Cardiac septum (tissue), 1 donor: ENCODE data around the gene DPYD. TPM values are rescaled to one million over a fixed set of nuclear protein-coding genes. Genes with fewer than 3 reads are reported as not detected.

Experiments used
- DNase-seq: peaks from one replicate; pipeline ENCODE4 v3.0.0-alpha.2; 2020; ENCODE audit warnings: low spot score
- intact Hi-C: fragments of 100-400 bp; cut with DNase I; formaldehyde crosslinking; loops from one replicate; pipeline ENCODE4 v1.14.0; 2022
- total RNA-seq: library from RNA; stranded (reverse); fragmentation: NEBNext Ultra II Directional; extraction: Animal tissue kit (Norgen Biotek cat#: 25700); gene quantifications from one replicate; pipeline ENCODE4 v1.2.1, GENCODE V29; 2021
- donor health status: DM: no; HTN: no; CAD: no.

Gene DPYD
- total RNA-seq, 1 donor from 2014 or later: 7.3 TPM

GRCh38 chr1:97207868-97208267 is 713.0 kb downstream of the DPYD start:
- intact Hi-C loops: no loop called here
- no peak for DNase-seq

GRCh38 chr1:97204468-97204867 is 716.4 kb downstream of the DPYD start:
- intact Hi-C loops: no loop called here

DNA sequence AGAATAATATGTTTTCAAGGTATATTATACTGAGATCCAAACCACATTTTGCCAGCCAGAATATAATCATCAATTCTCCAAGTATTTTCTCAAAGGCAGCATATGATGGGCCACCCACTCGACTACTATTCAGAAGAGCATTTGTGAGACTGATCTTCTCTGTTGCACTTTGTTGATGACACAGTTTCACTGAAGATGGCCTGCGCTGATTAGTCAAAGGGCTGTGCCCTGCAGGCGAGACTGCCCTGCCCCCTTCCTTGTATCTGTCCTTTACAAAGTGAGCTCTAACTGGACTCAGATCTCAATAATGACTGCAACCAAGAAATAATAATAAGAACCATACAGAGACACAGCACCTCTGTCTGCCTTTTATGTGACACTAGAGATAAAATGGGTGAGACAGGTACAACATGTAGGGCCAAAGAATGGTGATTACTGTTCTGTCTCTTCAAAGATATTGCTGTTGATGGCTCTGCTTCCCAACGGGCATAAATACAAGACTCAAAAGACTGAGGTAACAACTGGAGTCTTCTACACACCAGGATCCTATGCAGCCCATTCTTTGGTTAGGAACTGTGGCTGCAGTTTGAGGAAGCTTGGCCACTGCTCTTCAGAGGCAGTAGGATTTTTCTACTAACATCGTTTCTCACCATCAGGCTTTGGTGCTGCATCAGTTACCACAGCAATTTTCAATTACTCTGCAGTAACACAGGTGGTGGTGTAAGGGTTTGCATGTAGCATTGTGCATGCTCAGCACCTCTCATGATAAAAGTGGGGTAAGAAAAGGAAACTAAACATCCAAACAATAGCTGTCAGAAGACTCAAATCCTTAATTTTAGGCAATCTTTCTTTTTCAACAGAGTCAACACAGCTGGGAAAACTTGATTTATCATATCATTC is 718.1 kb downstream of the DPYD start:
- intact Hi-C loops: no loop called here

More at GRCh38 chr1:97204468-97204867, 716.4 kb downstream of the DPYD start:
- no peak for DNase-seq

DNA sequence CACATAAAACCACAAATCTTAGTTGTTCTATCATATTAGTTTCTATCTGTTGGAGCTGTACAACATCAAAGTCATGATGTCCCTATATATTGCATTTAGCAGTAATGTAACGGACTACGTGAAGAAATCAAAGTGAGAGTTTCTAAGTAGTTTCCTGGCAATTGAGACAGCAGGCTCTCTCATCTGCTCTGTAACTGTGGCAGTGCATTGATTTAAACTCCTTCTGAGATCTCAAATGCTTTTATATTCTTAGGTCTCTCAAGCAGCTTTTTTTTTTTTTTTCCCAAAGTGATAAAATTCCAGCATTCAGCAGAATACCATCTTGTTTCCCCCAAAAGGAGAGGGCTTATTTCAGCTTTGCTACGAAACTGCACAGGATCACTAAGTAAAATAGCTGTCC is 719.2 kb downstream of the DPYD start:
- no peak for DNase-seq
- intact Hi-C loops: no loop called here

More for the DNA sequence above, 718.1 kb downstream of the DPYD start:
- no peak for DNase-seq

- no peak for DNase-seq
- intact Hi-C loops: no loop called here
These were observed 720.2 kb downstream of the DPYD start for GRCh38 chr1:97200595-97200994.

GRCh38 chr1:97196825-97197516 is 723.9 kb downstream of the DPYD start:
- intact Hi-C loops: no loop called here
- DNase-seq: no peak

GRCh38 chr1:97192872-97193572 is 727.8 kb downstream of the DPYD start:
- no peak for DNase-seq
- intact Hi-C loops: no loop called here

- intact Hi-C loops: no loop called here
- DNase-seq: no peak
These were observed 730.5 kb downstream of the DPYD start for GRCh38 chr1:97190326-97190725.

GRCh38 chr1:97186381-97186780 is 734.5 kb downstream of the DPYD start:
- intact Hi-C loops: no loop called here
- no peak for DNase-seq

GRCh38 chr1:97174039-97174704 is 746.7 kb downstream of the DPYD start:
- no peak for DNase-seq
- intact Hi-C loops: no loop called here

- intact Hi-C loops: no loop called here
- no peak for DNase-seq
These were observed 750.5 kb downstream of the DPYD start for GRCh38 chr1:97170300-97170699.

- no peak for DNase-seq
- intact Hi-C loops: no loop called here
These were observed 752.8 kb downstream of the DPYD start for GRCh38 chr1:97168056-97168455.

GRCh38 chr1:97167246-97167645 is 753.6 kb downstream of the DPYD start:
- intact Hi-C loops: no loop called here
- DNase-seq: no peak

GRCh38 chr1:97166626-97167025 is 754.2 kb downstream of the DPYD start:
- intact Hi-C loops: no loop called here
- DNase-seq: no peak

- no peak for DNase-seq
- intact Hi-C loops: no loop called here
These were observed 756.6 kb downstream of the DPYD start for GRCh38 chr1:97164276-97164639.

- intact Hi-C loops: no loop called here
- no peak for DNase-seq
These were observed 757.1 kb downstream of the DPYD start for GRCh38 chr1:97163591-97164275.

- intact Hi-C loops: no loop called here
- DNase-seq: no peak
These were observed 760.0 kb downstream of the DPYD start for GRCh38 chr1:97160818-97161217.

DNA sequence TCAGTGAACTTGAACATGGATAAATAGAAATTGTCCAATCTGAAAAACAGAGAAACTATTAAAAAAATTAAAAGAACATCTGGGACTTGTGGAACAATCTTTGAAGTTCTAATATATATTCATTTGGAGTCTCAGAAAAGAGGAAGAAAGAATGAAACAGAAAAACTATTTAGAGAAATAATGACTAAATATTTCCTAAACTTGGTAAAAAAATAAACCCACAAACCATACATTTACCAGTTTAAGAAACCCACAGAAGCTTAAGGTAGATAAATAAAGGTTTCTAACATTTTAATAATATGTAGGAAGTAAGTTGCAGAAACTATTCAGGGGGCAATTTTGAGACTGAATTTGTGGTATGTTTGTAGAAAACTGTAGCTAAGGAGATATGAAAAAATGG is 761.5 kb downstream of the DPYD start:
- intact Hi-C loops: no loop called here
- no peak for DNase-seq

DNA sequence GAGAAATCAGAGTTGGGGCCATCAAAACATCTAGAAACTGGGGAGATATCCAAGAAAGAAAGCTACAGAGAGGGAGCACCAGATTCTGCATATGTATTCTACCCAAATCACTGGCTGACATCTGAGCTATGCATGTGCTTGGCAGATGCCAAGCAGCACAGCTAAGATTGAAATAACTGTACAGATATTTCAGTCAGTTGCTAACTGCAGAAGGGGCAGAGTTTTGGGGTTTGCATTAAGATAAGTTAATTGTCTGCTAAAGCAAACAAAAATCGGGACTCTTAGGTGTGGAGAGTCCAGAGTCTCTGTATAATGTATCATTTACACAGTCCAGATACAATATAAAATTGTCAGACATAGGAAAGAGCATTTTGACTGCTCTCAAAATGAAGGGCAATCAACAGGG is 762.1 kb downstream of the DPYD start:
- no peak for DNase-seq
- intact Hi-C loops: no loop called here
